ENCODE data around the gene RHOBTB3. TPM values are rescaled to one million over a fixed set of nuclear protein-coding genes. Genes with fewer than 3 reads are reported as not detected.
A peak's percentile ranks its signal among the peaks of the same experiment; 100 is the strongest.

The RHOBTB3 gene
- total RNA-seq, 4 donors from 2014 or later, result 58.7 to 85.7 (median 68.0) TPM

- intact Hi-C loops (cut with DNase I), result loop anchor here (5.0 kb wide), 1 partner anchor 197 kb away; no protein-coding TSS in a partner anchor
- TF ChIP-seq POLR2A (IDR thresholded peaks at IDR 0.05) (no peak), CTCF (IDR thresholded peaks at IDR 0.05) (no peak)
- 87 to 90% methylated on average over 2 of the region's 2 CpGs for WGBS, 2 donors
- Histone ChIP-seq H3K27ac (no peak overlapping the region), H3K4me1 (peaks cover 12 to 30% of the 10 kb centered on the region in 2 donors), H3K36me3 (no peaks in the 10 kb centered on the region), H3K27me3 (no peaks in the 10 kb centered on the region), H3K9me3 (no peaks in the 10 kb centered on the region), H3K4me3 (replicated peaks in 1 of 3) (no peak overlapping the region)
- DNase-seq, result no peak
These were observed 108.5 kb downstream of the RHOBTB3 start for GRCh38 chr5:95839658-95840057.

DNA sequence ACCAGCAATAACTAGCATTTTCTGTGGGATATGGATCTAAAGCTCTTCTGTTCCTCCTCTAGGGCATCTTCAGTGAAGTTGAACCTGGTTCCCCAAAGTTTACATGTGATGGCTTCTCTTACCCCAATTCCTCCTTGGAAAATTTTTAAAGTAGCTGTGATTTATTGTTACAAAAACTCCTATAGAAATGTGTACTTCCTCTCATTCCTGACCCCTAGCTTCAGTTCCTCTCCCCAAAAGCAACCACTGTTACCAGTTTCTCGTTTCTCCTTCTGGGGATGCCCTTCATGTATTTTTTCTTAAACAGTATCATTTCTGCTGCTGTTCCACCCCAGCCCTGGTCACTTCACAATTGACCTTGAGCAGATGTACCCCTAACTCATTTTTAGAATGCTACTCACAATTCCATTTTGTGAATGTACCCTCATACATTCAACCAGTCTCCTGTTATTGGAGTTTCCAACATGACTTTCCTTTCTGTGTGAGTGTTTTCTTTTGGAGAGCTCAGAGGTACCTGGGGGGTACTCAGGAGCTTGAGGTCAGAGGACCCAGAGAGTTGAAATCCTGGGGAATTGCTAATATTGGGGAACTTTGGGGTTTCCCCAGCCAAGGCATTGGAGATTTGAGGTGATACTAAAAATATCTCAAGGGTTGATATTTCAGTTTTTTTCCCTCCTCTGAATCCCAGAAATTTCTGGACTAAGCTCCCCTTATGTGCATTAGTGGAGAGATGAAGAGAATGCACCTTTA is 110.0 kb downstream of the RHOBTB3 start:
- no peak for DNase-seq
- intact Hi-C loops (cut with DNase I), result loop anchor here (5.0 kb wide), 1 partner anchor 199 kb away; no protein-coding TSS in a partner anchor

GRCh38 chr5:95841914-95842812 is 111.0 kb downstream of the RHOBTB3 start:
- Histone ChIP-seq H3K9me3 (no peaks in the 10 kb centered on the region), H3K27me3 (no peaks in the 10 kb centered on the region), H3K36me3 (no peaks in the 10 kb centered on the region), H3K4me3 (replicated peaks in 1 of 3) (no peak overlapping the region), H3K27ac (no peak overlapping the region), H3K4me1 (peaks cover 8 to 16% of the 10 kb centered on the region in 2 donors)
- no peak for DNase-seq
- WGBS, 2 donors, result 86 to 88% methylated on average over 8 of the region's 8 CpGs
- TF ChIP-seq CTCF (IDR thresholded peaks at IDR 0.05) (no peak), POLR2A (IDR thresholded peaks at IDR 0.05) (no peak)
- intact Hi-C loops (cut with DNase I), result loop anchor here (5.0 kb wide), 1 partner anchor 200 kb away; no protein-coding TSS in a partner anchor

More for the DNA sequence above, 110.0 kb downstream of the RHOBTB3 start:
- WGBS, 2 donors, result 82 to 91% methylated on average over 1 of the region's 1 CpG
- Histone ChIP-seq H3K27ac (peak overlapping the region in 1 of 3 donors; percentile 12), H3K4me3 (replicated peaks in 1 of 3) (no peak overlapping the region), H3K4me1 (peaks cover 12 to 24% of the 10 kb centered on the region in 2 donors), H3K36me3 (no peaks in the 10 kb centered on the region), H3K9me3 (no peaks in the 10 kb centered on the region), H3K27me3 (no peaks in the 10 kb centered on the region)
- no peak for TF ChIP-seq CTCF (IDR thresholded peaks at IDR 0.05)
- TF ChIP-seq POLR2A (IDR thresholded peaks at IDR 0.05), result no peak

GRCh38 chr5:95842854-95843544 is 111.9 kb downstream of the RHOBTB3 start:
- DNase-seq, result peak; percentile 44 to 49

More at GRCh38 chr5:95842854-95843544, 111.9 kb downstream of the RHOBTB3 start:
- peaks cover 8 to 16% of the 10 kb centered on the region in 2 donors for H3K4me1 ChIP-seq
- peak overlapping the region in 2 of 3 donors; percentile 33 to 59 for H3K27ac ChIP-seq
- H3K27me3 ChIP-seq, result no peaks in the 10 kb centered on the region
- no peak overlapping the region for H3K4me3 ChIP-seq (replicated peaks in 1 of 3)
- intact Hi-C loops (cut with DNase I), result loop anchor here (5.0 kb wide), 1 partner anchor 201 kb away; no protein-coding TSS in a partner anchor
- H3K9me3 ChIP-seq, result no peaks in the 10 kb centered on the region
- 63 to 64% methylated on average over 11 of the region's 11 CpGs for WGBS, 2 donors
- TF ChIP-seq CTCF (IDR thresholded peaks at IDR 0.05) (peak in 3 of 6 experiments; percentile 11 to 21 (median 16)), POLR2A (IDR thresholded peaks at IDR 0.05) (no peak)
- H3K36me3 ChIP-seq, result no peaks in the 10 kb centered on the region

All from thyroid gland (tissue), 4 donors.